Upper lobe of left lung (tissue), 4 donors: ENCODE data around the gene SSRP1.
"Not testable (repeated sequence)": the region's sequence is repeated elsewhere in the genome, so short reads cannot be mapped to it uniquely, and the experiment has no call there.

ENCODE experiments used
- CTCF ChIP-seq, 6 experiments: fragments of 450-650 bp in 4 of 6; fragments of 200-600 bp in 2 of 6; sonication (generic) in 2 of 6; IDR thresholded peaks; one replicate each; pipeline ENCODE4 v1.5.1; 2016 to 2019; ENCODE audit warnings: antibody characterized with exemption in 6 of 6
- EP300 ChIP-seq, 4 donors: sonication (generic); formaldehyde crosslinking; IDR thresholded peaks; one replicate each; pipeline ENCODE4 v1.5.1; 2017; ENCODE audit warnings: antibody characterized with exemption in 4 of 4, control low read depth in 2 of 4

- not testable (repeated sequence) for TF ChIP-seq CTCF, EP300 (IDR thresholded peaks at IDR 0.05)
Observed at GRCh38 chr11:57336856-57337255, 1.2 kb upstream of the SSRP1 start.
